ENCODE data around the gene PIK3C2G.
"Not testable (repeated sequence)": the region's sequence is repeated elsewhere in the genome, so short reads cannot be mapped to it uniquely, and the experiment has no call there.

PIK3C2G gene

GRCh38 chr12:18651525-18651924, 390.2 kb downstream of the PIK3C2G start:
- DNase-seq = no peak

GRCh38 chr12:18652596-18652995, 391.3 kb downstream of the PIK3C2G start:
- no peak for DNase-seq

- no peak for DNase-seq
These were observed 392.1 kb downstream of the PIK3C2G start for GRCh38 chr12:18653465-18653864.

GRCh38 chr12:18655351-18655750, 394.0 kb downstream of the PIK3C2G start:
- no peak for DNase-seq

- DNase-seq = no peak
These were observed 396.9 kb downstream of the PIK3C2G start for GRCh38 chr12:18658179-18658578.

- no peak for DNase-seq
These were observed 397.5 kb downstream of the PIK3C2G start for GRCh38 chr12:18658829-18659228.

- DNase-seq = no peak
These were observed 414.8 kb downstream of the PIK3C2G start for GRCh38 chr12:18676141-18676540.

GRCh38 chr12:18676996-18677588, 415.8 kb downstream of the PIK3C2G start:
- no peak for DNase-seq

GRCh38 chr12:18681818-18682217, 420.5 kb downstream of the PIK3C2G start:
- DNase-seq = no peak

- DNase-seq = no peak
These were observed 422.2 kb downstream of the PIK3C2G start for GRCh38 chr12:18683327-18684013.

- no peak for DNase-seq
These were observed 423.1 kb downstream of the PIK3C2G start for GRCh38 chr12:18684430-18684829.

GRCh38 chr12:18689771-18690170, 428.5 kb downstream of the PIK3C2G start:
- DNase-seq = no peak

- no peak for DNase-seq
These were observed 429.3 kb downstream of the PIK3C2G start for GRCh38 chr12:18690653-18691052.

- DNase-seq = not testable (repeated sequence)
These were observed 432.7 kb downstream of the PIK3C2G start for GRCh38 chr12:18693986-18694385.

GRCh38 chr12:18696971-18697602, 435.8 kb downstream of the PIK3C2G start:
- no peak for DNase-seq

Data from CD4-positive, alpha-beta T cell treated with Interleukin-17A for 4 hours (primary cell).